Epidermal melanocyte (primary cell): ENCODE results near the gene COX18.
A peak's percentile ranks its signal among the peaks of the same experiment; 100 is the strongest.

Source experiments
- DNase-seq: peaks from one replicate; pipeline ENCODE4 v3.0.0; 2011; ENCODE audit warnings: low spot score; ENCODE audit not compliant: insufficient read length

Gene COX18

DNA sequence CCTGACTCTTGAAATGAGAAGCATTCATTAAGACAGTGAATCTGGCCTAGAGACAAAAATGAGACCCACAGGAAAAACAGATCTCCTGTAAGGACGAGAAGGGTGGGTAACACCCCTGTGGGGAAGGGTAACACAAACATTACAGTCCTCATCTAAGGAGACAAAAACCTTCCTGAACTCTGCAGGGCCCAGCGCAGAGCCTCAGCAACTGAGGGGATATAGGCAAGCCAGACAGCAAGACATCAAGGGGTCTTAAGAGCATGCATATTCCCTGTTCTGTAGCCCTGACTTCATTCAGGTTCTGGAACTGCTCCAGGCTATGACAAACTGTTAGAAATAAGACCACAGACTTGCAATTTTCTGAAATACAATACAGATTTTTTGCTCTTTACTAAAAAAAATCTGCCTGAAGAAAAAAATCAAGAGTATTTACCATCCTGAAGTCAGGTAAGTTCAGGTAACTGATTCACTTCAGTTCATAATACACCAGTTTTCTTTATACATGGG lies 15.5 kb downstream of the COX18 start:
- DNase-seq = no peak

DNA sequence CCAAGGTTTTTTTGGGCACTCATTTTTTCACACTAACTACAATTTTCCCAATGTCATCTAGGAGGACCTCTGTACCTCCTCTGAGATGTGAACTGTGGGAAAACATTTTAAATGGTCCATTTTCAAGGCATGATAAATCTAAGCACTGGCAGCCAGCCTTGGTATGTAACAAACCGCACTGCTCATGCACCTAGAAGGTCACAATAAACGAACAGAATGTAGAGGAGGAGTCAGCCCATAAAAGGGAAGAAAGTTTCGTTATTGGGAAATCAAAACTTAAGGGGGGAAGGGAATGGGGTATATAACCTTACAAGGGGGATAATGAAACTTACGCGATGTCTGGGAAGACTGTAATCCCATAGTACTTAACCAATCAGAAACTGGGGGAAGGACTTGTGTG lies 16.4 kb downstream of the COX18 start:
- DNase-seq = no peak

DNA sequence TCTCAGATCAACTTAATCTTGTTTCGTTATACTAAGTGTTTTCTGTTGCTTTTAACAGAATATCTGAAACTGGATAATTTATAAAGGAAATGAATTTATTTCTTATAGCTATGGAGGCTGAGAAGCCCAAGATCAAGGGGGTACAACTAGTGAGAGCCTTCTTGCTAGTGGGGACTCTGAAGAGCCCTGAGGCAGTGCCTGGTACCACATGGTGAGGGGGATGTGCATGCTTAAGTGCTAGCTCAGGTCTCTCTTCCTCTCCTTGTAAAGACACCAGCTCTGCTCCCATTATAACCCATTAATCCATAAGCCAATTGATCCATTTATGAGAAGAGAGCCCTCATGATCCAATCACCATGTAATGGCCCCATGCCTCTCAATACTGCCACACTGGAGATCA lies 17.9 kb downstream of the COX18 start:
- no peak for DNase-seq

DNA sequence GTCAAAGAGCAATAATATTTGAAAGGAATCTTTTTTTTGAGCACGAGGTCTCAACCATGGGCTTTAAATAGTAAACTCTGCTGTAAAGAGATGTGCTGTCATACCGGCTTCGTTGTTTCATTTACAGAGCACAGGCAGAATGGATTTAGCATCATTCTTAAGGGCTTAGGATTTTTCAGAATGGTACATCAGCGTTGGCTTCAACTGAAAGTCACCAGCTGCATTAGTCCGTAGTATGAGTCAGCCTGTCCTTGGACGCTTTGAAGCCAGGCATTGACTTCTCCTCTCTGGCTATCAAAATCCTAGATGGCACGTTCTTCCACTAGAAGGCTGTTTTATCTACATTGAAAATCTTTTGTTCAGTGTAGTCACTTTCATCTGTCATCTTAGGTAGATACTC lies 23.6 kb downstream of the COX18 start:
- DNase-seq = no peak

DNA sequence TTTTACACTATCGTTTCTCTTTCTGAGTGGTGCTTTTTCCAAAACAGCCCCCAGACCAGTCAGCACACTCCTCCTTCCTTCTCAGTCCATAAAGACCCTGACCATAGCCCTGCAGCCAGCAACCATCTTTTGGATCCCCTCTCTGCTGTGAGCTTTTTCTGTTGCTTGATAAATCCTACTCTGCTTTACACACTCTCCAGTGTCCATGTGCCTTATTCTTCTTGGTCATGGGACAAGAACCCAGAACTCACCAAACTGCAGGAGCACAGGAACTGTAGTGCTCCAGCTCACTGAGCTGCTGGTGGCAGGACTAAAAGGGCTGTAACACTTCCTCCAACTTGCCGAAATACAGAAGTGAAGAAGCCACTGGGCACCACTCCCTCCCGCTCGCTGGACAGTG lies 32.5 kb downstream of the COX18 start:
- DNase-seq = no peak

DNA sequence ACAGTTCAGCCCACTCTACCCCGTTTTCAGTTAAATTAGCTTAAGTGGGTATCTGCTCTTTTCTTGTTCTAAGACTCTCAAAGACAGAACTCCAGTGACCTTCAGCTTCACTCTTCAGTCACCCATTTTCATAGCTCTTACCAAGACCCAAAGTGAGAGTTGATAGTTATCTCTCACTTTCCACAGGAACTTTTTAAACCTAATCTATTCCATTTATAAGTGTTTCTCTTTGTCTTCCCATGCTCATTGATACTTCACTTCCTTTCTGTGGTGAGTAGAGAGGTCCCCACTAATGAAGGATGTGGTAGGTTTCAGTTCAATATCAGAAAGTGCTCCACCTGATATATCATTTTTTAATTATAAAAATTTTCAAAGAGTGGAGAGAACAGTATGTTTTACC lies 33.4 kb downstream of the COX18 start:
- no peak for DNase-seq

DNA sequence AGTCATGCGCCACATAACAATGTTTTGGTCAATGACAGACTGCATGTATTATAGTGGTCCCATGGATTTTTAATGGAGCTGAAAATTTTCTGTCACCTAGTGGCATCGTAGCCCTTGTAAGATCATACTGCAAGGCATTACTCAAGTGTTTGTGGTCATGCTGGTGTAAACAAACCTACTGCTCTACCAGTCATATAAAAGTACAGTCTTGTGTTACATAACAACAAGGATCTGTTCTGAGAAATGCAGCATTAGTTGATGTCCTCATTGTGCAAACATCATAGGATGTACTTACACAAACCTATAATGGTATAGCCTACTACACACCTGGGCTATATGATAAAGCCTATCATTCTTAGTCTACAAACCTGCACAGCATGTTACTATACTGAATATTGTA lies 34.6 kb downstream of the COX18 start:
- no peak for DNase-seq

DNA sequence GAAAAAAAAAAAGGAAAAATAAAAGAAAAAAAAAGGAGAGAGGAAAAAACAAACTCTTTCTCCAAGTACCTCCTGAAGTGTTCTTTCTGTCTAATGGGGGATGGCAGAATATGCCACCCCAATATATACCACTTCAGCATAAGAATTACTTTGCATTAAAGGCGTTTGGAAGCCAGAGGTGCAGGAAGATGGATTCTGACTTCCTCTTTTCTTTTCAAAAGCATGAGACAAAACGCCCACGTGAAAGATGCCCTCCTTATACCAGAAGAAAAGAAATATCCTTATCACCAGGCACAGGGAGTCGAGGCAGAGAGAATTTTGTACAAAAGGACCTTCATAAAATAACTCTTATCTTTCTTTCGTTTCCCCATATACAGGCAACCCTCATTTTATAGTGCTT lies 40.9 kb downstream of the COX18 start:
- DNase-seq = no peak

DNA sequence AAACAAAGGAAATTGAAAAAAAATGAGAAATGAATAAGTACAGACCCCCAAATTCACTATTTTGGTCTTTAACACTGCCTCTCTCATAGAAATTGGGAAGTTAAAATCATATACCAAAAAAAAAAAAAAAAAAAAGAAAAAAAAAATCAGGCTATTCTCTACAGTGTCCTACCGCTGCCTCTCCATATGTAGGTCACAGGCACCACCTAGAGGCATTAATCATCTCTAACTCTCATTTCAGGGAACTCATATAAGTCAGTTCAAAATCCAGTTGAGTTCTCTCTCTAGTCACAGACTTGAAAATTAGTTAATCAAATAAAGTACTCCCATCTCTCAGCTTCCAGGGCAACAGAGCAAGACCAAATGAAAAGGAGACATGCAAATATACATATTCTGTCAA lies 47.9 kb downstream of the COX18 start:
- DNase-seq = peak; percentile 21

DNA sequence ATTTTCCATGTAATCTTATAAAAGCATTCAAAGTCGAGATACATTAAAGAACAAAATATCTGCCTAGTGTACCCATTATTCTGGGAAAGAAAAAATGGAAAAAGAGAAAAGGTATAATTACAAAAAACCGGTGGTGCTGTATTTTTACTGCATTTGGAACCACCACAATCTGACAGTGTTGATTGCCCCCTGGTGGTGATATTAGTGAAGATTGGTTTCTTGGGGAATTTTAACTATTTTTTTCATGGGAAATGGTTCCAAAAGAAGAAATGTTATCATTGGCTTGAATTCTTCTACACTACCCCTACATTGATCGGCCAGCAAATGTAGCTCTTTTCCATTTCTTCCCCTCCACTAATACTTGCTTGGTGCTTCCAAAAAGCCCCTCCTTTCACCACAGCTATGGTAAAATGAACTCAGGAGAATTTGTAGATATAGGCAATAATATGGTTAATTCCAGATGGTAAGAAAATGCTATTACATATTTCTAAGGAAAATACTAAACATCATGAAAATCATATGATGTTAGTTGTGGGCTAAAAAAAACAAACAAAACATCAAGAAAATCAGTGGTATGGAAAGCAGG lies 50.0 kb downstream of the COX18 start:
- peak; percentile 59 for DNase-seq

DNA sequence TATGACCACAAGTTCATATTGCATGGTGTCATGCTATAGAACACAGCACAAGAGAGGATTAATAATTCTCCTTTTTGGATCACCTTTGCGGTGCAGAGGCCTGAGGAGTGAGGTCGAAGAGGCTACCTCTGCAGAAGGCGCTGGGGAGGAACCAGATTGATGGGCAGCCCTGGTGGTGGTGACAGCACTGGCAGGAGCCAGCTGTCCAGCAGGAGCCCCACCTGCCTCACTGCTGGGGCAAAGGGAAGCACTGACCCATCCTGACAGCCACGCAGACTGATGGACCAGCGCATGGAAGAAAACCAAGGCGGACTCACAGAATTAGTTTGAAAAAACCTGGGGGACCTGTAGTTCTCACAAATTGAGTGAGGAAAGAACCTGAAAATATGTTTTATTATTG lies 50.9 kb downstream of the COX18 start:
- DNase-seq = no peak

DNA sequence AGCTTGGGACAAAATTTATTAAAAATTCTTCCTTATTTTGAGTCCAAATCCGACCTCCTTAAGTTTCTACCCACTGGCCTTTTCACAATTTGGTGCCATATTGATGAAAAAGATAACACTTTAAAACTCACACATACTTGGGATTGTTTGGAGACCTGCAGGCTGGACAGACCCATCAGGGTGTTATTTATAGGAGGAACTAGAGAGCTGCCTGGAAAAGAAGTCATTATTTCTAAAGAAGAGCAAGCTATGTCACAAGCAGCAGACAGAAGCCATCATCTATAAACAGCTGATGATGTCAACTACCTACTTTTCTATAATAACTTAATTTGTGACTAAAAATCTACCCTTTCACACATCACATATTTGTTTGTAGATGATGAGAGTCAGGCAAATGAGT lies 56.2 kb downstream of the COX18 start:
- DNase-seq = no peak

DNA sequence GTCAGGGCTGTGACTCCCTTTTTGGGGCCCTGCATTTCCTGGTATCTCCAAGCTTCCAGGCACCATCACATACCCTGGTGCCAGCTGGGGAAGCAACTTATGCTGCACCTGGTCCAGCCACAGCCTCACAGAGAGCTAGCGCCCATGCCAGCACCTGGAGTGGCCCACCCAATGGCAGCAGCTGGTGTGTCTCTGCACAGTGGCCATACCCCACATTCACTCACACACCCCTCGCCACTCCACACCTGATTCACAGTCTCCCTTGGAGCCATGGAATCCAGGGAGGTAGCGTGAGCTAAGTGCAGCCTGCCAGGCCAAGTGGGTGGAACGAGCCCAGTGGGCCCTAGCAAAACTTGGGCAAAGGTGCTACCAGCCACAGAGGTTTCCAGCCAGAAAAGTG lies 56.8 kb downstream of the COX18 start:
- DNase-seq = no peak

DNA sequence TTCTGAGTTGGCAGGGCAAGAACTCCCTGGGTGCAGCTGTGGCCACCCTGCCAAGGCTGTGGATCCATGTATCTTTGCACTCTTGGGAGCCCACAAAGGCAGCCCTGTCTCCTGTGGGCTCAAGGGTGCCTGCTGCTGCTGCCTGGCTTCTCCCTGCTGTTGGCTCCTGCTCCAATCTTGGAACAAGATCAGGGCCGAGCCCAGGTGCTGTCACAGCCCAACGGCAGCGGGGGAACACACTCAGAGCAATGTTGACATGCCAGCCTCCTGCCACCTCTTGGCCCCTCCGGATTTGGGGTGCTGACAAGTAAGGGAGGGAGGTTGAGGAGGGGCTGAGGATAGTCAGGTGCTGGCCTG lies 57.9 kb downstream of the COX18 start:
- DNase-seq = no peak

DNA sequence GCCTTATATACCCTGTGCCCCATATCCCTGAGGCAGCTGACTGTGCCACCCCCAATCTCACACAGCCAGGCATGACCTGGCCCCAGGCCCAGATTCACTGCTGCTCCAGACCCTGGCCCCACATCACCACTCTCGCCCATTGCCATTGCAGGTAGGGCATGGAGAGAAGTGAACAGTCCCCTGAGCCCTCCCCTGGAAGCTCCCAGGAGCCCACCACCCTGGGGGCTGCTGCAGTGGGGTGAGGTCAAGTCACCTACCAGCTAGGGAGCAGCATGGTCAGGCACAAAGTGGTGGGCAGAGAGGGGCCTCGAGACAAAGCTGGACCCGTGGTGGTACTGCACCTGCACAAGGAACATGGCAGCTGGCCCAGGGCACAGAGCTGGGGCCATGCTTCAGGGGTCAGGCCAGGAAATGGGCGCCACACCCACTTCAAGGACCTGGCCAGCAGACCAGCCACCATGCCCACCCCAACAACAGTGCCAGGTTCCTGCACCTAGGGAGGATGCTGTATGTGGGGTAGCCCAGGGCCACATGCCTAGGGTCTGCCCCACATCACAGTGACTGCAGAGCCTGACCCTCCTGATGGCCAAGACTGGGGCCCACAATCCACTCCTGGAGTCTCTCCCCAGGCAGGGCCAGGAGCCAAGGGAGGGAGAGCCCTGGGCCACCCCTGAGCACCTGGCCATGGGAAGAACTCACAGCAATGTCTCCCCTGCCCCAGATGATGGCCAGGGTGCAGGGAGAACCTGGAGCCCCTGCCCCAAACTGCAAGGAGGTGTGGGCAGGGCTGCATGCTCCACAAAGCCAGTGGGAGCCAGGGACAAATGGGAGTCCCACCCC lies 58.5 kb downstream of the COX18 start:
- DNase-seq = no peak

DNA sequence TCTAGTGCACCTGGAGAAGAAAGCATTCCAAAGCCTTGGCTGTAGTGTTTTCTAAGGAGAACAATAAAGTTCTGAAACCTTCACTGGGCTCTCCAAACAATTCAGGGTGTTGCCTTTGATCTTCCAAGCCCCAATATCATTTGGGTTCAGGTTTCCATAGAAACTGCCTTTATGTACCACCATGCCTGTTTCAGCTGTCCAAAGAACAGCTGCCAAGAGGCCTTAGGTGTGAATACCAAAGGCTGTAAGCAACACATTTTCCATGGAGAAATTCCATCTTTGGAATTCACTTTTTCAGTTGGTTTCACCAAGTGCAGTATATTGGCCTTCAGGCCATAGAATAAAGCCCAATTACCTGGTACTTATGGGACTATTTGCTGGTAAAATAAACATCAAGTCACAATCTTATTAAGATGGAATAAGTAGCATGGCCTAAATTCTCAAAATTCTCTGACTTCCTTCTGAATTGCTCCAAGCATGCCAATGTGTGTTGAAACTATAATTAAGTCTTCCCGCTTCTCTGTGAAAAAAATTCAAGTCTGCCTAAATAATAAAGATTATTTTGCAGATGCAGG lies 61.9 kb downstream of the COX18 start:
- DNase-seq = no peak

DNA sequence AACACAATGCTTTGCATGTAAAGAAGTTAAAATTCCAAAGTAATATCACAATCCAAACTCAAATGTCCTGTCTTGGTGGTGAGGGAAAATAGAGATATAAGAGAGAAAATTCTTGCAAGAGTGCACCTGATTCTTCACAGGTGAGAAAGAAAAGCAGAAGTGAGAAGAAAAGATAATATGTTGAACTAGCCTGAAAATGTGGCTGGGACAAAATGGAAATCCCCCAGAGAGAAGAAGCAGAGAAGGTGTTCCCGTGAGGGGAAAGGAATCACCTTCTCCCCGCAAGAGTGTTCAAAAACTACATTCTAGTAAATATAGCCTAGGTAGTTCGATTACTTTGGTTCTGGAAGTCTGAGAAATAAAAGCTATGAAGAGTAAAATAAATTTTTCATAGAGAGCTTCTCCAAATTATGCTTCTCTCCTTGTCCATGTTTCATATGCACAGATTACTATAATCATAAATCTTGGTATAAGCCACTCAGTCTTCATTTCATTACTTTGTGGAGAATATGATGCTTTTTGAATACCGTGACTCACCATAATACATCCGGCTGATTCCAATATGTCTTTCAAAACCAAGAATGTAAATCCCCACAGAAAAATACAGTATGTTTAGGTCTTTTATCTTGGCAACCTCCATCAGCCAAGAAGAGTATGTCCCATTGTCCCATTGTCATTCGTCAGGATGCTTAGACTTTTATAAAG lies 63.1 kb downstream of the COX18 start:
- DNase-seq = no peak

DNA sequence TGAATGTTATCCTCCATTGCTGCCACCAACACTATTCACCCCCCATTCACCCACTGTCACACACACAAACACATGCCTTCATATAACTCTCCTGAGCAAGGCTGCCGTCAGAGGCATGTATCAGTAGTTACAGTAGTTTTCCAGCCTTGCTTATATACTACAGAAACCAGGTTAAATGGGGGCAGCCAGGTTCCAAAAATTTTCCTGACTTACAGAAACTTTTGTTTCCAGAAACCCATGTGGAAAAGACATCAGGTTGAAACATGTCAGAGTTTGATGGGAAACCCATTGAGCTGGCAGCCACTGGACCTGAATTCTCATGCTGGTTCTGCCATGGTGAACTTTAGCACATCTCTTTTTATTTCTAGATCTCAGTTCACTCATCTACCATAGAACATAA lies 64.0 kb downstream of the COX18 start:
- no peak for DNase-seq
